ENCODE measurements around the gene PSMD4.
"Not testable (repeated sequence)": the region's sequence is repeated elsewhere in the genome, so short reads cannot be mapped to it uniquely, and the experiment has no call there.

PSMD4 gene

DNA sequence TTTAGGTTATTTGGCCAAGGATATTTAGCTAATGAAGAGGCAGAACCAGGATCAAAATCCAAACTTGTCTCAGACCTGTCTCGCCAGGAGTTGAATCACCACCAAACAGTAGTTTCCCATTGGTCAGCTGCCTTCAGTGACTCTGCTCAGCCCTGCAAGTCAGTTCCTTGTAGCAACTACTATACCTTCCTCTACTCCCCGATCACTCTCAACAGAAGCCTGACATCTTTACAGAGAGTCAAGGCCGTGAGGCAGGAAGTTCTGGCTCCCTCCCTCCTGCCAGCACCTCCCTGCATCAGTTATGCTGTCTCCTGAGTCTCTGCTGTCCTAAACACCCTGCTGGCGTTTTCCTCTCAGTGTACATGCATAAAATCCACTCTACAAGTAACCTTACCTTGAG, 13.2 kb downstream of the PSMD4 start:
- in situ Hi-C loops (cut with MboI; ENCODE audit: low sequenced_read_pairs): no loop called here

DNA sequence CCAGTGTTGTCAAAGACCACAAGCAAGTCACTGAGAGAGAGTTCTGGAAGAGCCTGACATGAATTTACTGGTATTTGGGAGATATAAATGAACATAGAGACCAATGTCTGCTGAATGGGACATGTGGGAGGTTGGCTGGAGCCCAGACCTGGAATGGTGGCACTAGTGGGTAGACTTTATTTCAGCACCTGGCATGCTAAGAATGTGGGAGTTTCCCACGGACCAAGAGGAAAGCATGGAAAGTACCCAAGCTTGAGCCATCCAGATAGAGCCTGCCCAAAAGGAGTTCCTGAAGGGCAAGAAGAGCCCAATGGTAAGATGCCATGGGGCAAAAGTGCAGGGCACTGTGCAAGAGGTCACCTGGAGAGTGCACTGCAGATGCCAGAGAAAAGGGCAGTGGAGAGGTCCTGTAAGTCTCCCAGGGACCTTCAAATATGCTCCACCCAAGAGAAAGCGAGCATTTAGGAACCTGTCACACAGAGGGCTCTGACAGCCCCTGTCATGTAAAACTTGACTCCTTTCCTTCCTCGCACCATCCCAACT, 19.5 kb downstream of the PSMD4 start:
- in situ Hi-C loops (cut with MboI; ENCODE audit: low sequenced_read_pairs): no loop called here

DNA sequence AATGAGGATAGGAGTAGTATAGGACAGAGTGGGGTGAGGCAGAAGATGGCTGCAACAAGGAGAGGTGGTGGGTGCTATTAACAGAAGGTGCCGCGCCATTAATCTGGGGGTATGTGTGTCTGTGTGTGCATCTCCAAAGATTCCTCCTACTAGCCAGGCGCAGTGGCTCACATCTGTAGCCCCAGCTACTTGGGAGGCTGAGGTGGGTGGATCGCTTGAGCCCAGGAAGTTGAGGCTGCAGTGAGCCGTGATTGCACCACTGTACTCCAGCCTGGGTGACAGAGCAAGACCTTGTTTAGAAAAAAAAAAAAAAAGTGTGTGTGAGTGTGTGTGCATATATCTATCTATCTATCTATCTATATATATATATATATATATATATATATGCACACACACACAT, 20.8 kb downstream of the PSMD4 start:
- in situ Hi-C loops (cut with MboI; ENCODE audit: low sequenced_read_pairs): not testable (repeated sequence)

DNA sequence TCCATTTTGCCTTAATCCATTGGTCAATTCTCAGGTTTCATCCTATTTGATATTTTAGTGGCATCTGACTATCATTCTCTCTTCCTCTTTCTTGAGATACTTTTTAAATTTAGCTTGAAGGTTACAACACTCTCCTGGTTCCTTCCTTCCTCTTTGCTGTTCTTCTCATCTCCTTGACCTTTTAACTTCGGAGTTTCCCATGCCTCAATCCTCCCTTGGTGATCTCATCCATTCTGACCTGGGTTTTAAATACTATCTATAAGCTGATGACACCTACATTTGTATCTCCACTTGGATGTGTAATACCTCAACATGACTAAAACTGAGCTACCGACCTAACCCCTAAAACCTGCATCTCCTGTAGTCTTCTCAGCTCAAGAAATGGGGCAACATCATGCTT, 22.7 kb downstream of the PSMD4 start:
- in situ Hi-C loops (cut with MboI; ENCODE audit: low sequenced_read_pairs): no loop called here

DNA sequence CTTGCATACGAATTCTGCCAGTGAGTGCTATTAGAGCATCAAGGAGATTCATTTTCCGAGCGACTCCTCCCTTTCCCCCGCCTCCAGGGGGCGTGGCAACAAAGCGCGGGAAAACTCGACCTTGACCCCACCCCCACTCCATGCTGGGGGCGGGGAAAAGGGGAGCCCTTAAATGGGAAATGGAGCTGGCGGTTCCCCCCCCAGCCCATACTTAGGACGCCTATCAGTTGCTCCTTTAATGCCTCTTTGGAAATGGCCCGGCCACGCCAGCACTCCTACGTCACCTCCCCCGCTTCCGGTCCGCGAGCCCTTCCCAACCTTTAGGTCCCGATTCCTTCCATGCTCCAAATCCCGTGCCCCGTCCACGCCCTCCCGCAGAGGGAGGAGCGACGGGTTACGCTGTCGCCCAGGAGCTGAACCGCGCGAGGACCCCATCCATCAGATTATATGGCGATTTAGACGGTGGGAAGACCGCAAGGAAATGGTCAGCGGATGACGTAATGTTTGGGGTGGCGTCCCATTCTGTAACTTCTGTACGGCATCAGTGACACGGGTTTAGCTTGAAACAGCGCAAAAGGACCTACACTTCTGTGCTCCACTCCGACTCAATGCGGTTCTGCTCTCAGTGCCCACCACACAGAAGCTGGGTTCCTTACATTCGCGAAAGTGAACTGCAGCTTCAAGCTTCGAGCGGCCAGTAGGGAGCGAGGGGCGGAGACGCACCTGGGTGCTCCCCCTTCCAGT, 26.9 kb downstream of the PSMD4 start:
- in situ Hi-C loops (cut with MboI; ENCODE audit: low sequenced_read_pairs): no loop called here

DNA sequence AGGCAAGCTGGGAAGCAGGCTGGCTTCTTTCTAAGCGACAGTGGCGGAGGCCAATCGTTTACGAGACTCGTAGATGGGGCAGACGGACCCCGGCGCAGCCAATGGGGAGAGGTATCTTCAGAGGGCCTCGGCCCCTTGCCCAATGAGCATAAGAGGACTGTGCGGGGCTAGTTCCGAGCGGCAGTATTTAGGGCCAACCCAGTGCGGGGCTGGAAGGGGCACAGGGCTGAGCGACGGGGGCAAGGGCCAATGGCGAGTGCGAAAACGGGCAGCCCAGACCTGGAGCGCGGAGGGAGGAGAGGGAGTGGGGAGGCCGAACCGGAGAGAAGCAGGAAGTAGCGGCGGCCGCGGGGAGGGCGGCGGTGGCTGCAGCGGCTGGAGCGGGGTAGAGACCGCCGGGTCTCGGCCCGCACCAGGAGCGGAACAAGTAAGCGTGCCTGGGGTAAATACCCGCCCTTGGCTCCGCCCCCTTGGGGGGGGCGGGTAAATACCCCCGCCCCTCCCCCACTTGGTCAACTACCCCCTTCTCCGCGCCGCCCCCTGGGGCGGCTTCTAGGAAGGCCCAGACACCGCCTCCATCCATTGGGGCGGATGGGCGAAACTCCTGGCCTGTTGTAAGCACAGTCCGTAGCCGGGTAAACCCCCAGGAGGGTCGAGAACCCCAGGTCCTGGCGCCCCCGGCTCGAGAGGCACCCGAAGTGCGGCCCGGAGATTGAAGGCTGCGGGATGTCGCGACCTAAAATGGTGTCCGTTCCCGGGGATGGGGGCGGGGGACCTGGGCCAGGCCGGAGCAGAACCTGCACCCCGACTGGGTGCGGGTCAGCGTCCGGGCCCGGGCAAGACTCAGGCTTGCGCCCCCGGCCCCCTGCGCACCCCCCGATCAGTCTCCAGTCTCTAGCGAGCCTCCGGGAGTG, 27.7 kb downstream of the PSMD4 start, which contains the start of gene ZNF687:
ZNF687 (plus strand) TSS at position 331 of the 914 bp plus-strand sequence. CDS start 3,993 bp downstream, outside the sequence.
- in situ Hi-C loops (cut with MboI; ENCODE audit: low sequenced_read_pairs): no loop called here

DNA sequence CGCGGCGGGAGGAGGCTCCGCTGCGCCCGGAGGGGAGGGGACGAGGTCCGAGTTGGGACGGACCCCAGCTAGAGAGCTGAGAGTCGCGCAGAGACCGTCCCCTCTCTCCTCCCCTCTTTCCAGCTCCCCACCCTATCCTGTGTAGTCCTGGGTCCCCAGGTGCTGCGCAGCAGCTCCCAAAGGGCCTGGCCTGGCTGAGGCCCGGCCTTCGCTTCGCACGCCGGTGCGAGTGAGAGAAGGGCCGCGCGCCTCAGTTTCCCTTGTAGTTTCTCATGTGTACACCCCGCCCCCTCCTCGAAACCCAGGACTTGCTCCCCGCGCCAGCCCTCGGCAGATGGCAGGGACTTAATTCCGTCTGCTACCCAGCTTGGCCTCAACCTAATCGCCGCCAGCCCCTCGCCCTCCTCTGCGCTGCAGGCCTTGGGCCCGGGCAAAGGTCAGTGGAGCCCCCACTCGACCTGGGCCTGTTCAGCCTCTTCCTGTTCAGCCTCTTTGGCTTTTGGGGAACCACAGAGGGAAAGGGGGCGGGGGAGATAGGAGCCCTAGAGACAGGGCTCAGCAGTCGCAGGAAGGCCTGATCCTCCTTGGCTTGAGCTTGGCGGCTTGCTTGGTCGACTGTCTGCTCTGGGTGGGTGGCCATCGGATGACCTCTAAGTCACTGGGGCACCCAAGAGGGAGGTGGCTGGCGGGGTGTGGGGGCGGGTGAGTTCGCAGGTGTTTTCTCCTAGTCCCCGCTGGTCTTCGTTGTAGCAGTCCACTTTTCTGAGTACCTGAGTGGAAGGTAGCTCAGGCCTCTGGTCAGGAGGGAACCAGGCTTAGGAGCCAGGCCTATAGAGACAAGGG, 28.6 kb downstream of the PSMD4 start:
- in situ Hi-C loops (cut with MboI; ENCODE audit: low sequenced_read_pairs): no loop called here

DNA sequence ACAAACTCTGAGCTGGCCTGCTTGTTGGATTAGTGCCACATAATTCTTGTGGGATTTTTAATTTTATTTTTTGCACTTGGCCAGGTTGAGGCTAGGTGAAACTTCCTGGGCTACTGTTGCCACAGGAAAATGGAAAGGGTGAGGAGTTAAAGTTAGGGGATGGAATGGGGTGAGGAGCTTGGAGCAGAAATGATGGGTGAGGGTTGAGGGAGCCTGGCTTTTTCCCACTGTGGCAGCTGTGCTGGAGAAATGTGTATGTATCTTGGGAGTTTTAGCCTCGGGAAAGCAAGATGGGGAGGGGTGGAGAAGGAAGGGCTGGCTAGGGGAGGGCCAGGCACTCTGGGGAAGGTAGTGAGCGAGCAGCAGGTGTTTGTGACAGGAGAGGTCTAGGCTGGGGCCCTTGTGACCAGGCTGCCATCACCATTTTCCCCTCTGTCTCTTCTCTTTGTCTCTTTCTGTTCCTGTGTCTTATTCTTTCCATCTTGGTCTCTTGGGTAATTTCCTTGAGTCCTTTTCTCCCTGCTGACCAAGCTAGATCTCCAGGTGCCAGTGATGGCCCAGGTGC, 29.6 kb downstream of the PSMD4 start:
- in situ Hi-C loops (cut with MboI; ENCODE audit: low sequenced_read_pairs): no loop called here

DNA sequence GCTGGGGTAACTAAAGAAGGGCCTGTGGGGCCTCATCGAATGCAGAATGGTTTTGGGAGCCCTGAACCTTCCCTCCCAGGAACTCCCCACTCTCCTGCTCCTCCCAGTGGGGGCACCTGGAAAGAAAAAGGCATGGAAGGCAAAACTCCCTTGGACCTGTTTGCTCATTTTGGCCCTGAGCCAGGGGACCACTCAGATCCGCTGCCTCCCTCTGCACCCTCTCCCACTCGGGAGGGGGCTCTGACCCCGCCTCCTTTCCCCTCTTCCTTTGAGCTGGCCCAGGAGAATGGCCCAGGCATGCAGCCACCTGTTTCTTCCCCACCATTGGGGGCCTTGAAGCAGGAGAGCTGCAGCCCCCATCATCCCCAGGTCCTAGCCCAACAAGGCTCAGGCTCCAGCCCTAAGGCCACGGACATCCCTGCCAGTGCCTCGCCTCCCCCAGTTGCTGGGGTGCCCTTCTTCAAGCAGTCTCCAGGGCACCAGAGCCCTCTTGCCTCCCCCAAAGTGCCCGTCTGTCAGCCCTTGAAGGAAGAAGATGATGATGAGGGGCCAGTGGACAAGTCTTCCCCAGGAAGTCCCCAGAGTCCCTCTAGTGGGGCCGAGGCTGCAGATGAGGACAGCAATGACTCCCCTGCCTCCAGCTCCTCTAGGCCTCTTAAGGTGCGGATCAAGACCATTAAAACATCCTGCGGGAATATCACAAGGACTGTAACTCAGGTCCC, 32.2 kb downstream of the PSMD4 start:
- in situ Hi-C loops (cut with MboI; ENCODE audit: low sequenced_read_pairs): no loop called here

DNA sequence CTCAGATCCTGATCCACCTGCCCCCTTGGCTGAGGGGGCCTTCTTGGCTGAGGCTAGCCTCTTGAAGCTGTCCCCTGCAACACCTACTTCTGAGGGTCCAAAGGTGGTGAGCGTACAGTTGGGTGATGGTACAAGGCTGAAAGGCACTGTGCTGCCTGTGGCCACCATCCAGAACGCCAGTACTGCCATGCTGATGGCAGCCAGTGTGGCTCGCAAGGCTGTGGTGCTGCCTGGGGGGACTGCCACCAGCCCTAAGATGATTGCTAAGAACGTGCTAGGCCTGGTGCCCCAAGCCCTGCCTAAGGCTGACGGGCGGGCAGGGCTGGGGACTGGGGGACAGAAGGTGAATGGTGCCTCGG, 32.8 kb downstream of the PSMD4 start:
- in situ Hi-C loops (cut with MboI; ENCODE audit: low sequenced_read_pairs): no loop called here

DNA sequence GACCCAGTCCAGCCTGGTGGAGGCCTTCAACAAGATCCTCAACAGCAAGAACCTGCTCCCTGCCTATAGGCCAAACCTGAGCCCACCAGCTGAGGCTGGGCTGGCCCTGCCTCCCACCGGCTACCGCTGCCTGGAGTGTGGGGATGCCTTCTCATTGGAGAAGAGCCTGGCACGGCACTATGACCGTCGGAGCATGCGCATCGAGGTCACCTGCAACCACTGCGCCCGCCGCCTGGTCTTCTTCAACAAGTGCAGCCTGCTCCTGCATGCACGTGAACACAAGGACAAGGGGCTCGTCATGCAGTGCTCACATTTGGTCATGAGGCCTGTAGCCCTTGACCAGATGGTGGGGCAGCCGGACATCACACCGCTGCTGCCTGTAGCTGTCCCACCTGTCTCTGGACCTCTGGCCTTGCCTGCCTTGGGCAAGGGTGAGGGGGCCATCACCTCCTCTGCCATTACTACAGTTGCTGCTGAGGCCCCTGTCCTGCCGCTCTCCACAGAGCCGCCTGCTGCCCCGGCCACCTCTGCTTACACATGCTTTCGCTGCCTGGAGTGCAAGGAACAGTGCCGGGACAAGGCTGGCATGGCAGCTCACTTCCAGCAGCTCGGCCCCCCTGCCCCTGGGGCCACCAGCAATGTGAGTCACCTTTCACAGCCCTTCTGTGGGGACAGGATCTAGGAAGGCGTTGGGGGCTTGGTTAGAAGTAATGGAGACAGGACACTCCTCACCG, 33.4 kb downstream of the PSMD4 start:
- in situ Hi-C loops (cut with MboI; ENCODE audit: low sequenced_read_pairs): no loop called here

DNA sequence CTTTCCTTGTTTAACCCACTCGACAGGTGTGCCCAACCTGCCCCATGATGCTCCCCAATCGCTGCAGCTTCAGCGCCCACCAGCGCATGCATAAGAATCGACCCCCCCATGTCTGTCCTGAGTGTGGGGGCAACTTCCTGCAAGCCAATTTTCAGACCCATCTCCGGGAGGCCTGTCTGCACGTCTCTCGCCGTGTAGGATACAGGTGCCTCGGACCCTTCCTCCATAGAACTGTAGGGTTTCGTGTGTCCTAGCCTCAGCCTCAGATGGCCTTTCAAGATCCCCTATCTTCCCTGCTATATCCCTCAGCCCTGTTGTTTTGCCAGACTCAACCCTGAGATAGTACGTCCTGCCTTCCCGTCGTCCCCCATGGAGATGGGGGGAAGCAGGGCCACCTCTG, 34.0 kb downstream of the PSMD4 start:
- in situ Hi-C loops (cut with MboI; ENCODE audit: low sequenced_read_pairs): no loop called here

DNA sequence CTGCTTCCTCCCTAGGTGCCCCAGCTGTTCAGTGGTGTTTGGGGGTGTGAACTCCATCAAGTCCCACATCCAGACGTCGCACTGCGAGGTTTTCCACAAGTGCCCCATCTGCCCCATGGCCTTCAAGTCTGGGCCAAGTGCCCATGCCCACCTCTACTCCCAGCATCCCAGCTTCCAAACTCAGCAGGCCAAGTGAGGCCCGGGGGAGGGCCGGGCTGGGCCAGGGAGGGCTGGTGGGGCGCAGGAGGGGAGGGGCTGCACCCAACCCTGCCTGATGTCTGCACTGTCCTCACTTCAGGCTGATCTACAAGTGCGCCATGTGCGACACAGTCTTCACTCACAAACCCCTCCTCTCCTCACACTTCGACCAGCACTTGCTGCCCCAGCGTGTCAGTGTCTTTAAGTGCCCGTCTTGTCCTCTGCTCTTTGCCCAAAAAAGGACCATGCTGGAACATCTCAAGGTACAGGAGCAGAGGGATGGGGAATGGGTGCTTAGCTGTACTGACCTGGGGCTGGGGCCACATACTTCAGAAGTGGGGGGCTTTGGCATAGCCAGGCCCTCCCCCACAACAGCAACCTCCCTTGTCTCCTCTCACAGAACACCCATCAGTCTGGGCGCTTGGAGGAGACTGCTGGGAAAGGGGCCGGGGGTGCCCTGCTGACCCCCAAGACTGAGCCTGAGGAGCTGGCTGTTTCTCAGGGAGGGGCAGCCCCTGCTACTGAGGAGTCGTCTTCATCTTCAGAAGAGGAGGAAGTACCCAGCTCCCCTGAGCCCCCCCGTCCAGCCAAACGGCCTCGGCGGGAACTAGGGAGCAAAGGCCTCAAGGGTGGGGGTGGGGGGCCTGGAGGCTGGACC, 34.8 kb downstream of the PSMD4 start:
- in situ Hi-C loops (cut with MboI; ENCODE audit: low sequenced_read_pairs): no loop called here

DNA sequence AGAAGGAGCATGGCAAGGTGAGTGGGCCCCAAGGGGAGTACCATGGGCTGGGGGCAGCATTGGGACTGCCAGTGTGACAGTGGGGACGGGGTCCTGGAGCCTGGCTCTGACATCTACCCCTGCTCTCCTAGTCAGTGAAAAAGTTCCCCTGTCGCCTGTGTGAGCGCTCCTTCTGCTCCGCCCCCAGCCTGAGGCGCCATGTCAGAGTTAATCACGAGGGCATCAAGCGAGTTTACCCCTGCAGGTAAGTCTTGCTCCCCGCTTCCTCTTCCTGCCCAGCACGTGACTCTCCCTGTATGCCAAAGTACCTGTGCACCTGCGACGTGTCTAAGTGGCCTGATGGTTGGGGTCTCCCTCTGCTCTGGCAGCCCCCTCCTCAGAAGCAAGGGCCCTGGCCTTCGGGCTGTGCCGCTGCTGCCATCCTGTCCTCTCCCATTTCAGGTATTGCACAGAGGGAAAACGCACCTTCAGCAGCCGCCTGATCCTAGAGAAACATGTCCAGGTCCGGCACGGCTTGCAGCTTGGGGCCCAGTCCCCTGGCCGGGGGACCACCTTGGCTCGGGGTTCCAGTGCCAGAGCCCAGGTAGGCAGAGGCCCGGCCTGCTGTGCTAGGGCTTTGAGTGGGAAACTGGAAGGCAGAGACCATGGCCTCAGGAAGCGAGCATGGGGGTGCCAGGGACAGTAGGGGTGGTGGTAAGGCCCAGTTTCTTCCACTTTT, 35.6 kb downstream of the PSMD4 start:
- in situ Hi-C loops (cut with MboI; ENCODE audit: low sequenced_read_pairs): no loop called here

DNA sequence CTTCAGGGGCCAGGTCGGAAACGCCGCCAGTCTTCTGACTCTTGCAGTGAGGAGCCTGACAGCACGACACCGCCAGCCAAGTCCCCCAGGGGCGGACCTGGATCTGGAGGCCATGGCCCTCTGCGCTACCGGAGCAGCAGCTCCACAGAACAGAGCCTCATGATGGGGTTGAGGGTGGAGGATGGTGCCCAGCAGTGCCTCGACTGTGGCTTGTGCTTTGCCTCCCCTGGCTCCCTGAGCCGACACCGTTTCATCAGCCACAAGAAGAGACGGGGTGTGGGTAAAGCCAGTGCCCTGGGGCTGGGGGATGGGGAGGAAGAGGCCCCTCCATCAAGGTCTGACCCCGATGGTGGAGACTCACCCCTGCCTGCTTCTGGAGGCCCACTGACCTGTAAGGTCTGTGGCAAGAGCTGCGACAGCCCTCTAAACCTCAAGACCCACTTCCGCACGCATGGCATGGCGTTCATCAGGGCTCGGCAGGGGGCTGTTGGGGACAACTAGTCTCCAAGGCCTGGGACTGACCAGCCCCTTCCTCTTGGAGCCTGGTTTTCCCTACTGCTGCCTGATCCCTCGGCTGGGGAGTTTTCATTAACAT, 36.3 kb downstream of the PSMD4 start:
- in situ Hi-C loops (cut with MboI; ENCODE audit: low sequenced_read_pairs): no loop called here

DNA sequence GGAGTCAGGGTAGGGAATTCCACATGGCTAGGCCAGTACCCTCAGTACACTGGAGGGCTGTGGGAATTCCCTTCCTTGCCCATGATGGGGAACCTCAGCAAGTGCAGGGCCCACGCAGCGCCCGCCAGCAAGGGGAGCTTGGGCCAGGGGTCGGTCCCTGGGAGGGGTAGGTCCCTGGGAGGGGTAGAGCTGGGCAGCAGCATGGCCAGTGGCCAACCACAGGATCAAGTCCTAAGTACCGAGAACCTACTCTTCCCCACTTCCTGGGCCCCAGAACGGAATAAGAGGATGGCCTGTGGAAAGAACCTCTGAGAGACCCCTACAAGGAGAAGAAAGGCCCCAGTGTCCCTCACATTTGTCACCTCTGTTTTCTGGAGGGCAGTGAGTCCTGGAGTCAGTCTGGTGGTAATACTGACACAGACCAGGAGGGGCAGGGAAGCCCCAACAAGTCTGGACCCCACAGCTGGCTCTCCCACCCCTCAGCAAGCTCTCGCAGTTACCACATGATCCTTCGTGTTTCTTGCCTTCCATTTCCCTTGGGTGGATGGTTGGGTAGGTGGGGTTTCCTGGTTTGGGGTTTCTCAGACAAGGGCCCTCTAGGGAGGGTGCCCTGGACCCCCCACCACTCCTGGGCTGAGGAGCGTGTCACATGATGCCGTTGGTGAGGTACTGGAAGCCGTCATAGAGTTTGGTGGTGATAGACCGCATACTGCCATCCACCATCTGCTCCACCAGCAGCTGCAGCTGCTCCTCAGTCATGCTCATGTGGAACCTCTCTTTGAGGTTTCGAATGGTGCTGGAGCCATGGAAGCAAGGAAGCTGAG, 37.9 kb downstream of the PSMD4 start:
- in situ Hi-C loops (cut with MboI; ENCODE audit: low sequenced_read_pairs): no loop called here

Measured in HL-60/S4 treated with retinoic acid at 250 ng/mL for 4 days and 3 days (cell line).